Neuron (in vitro differentiated cells): ENCODE measurements around the gene ANKRD13A.

Source experiments
- H2AFZ ChIP-seq: one replicate; pipeline ENCODE4 v1.6.1; 2013; ENCODE audit warnings: low read depth, mild to moderate bottlenecking, inconsistent platforms, low read length, moderate library complexity
- H3K27me3 ChIP-seq: one replicate; pipeline ENCODE4 v1.6.1; 2013; ENCODE audit warnings: low read length; ENCODE audit not compliant: insufficient read depth
- H3K36me3 ChIP-seq: one replicate; pipeline ENCODE4 v1.6.1; 2013; ENCODE audit warnings: low read length; ENCODE audit not compliant: insufficient read depth
- H3K4me1 ChIP-seq: one replicate; pipeline ENCODE4 v1.6.1; 2013; ENCODE audit warnings: low read length; ENCODE audit not compliant: insufficient read depth
- H3K4me3 ChIP-seq: 2 replicates; pipeline ENCODE4 v1.5.1; 2013; ENCODE audit warnings: mild to moderate bottlenecking, low read length, moderate library complexity
- H3K9me3 ChIP-seq: one replicate; pipeline ENCODE4 v1.6.1; 2013; ENCODE audit warnings: low read length

Gene ANKRD13A

GRCh38 chr12:109989380-109989779 is 9.8 kb upstream of the ANKRD13A start:
- H3K36me3 ChIP-seq: peaks cover 38% of the 10 kb centered on the region
- no peak overlapping the region for H3K4me3 ChIP-seq
- H3K27me3 ChIP-seq: no peaks in the 10 kb centered on the region
- no peaks in the 10 kb centered on the region for H3K9me3 ChIP-seq
- peaks cover 3% of the 10 kb centered on the region for H3K4me1 ChIP-seq
- no peak overlapping the region for H2AFZ ChIP-seq

- Histone ChIP-seq H3K36me3 (peaks cover 30% of the 10 kb centered on the region), H3K9me3 (no peaks in the 10 kb centered on the region), H3K4me1 (peaks cover 15% of the 10 kb centered on the region), H3K27me3 (no peaks in the 10 kb centered on the region), H3K4me3 (no peak overlapping the region), H2AFZ (no peak overlapping the region)
Observed at GRCh38 chr12:109991586-109991985, 7.6 kb upstream of the ANKRD13A start.

- Histone ChIP-seq H3K9me3 (no peaks in the 10 kb centered on the region), H3K36me3 (peaks cover 24% of the 10 kb centered on the region), H3K4me1 (peaks cover 15% of the 10 kb centered on the region), H2AFZ (no peak overlapping the region), H3K4me3 (no peak overlapping the region), H3K27me3 (no peaks in the 10 kb centered on the region)
Observed at GRCh38 chr12:109993091-109993490, 6.1 kb upstream of the ANKRD13A start.

- peaks cover 11% of the 10 kb centered on the region for H3K36me3 ChIP-seq
- peak overlapping the region; percentile 82 for H3K4me3 ChIP-seq
- peaks cover 15% of the 10 kb centered on the region for H3K4me1 ChIP-seq
- H3K27me3 ChIP-seq: no peaks in the 10 kb centered on the region
- no peak overlapping the region for H2AFZ ChIP-seq
- H3K9me3 ChIP-seq: no peaks in the 10 kb centered on the region
Observed at GRCh38 chr12:109994401-109995175, 4.6 kb upstream of the ANKRD13A start.

- Histone ChIP-seq H3K27me3 (no peaks in the 10 kb centered on the region), H3K4me3 (peak overlapping the region; percentile 82), H3K4me1 (peaks cover 21% of the 10 kb centered on the region), H3K9me3 (no peaks in the 10 kb centered on the region), H3K36me3 (peaks cover 8% of the 10 kb centered on the region), H2AFZ (no peak overlapping the region)
Observed at GRCh38 chr12:109995361-109995685, 3.9 kb upstream of the ANKRD13A start.

- H3K9me3 ChIP-seq: no peaks in the 10 kb centered on the region
- peak within 1 kb of the TSS; percentile 73 for H2AFZ ChIP-seq
- peaks cover 22% of the 10 kb centered on the region for H3K4me1 ChIP-seq
- H3K4me3 ChIP-seq: peak within 1 kb of the TSS; percentile 82
- H3K36me3 ChIP-seq: peaks cover 5% of the 10 kb centered on the region
- no peaks in the 10 kb centered on the region for H3K27me3 ChIP-seq
Observed at GRCh38 chr12:109995686-109996482, 3.3 kb upstream of the ANKRD13A start, which contains the start of gene GIT2. TSS of gene GIT2 (minus strand) at chr12:109996368. CDS start at chr12:109996224, 144 bp downstream.

GRCh38 chr12:109996483-109996853 is 2.8 kb upstream of the ANKRD13A start:
- Histone ChIP-seq H3K27me3 (no peaks in the 10 kb centered on the region), H3K36me3 (peaks cover 4% of the 10 kb centered on the region), H2AFZ (peak overlapping the region; percentile 73), H3K4me3 (peak overlapping the region; percentile 82), H3K4me1 (peaks cover 22% of the 10 kb centered on the region), H3K9me3 (no peaks in the 10 kb centered on the region)

- no peaks in the 10 kb centered on the region for H3K9me3 ChIP-seq
- peaks cover 22% of the 10 kb centered on the region for H3K4me1 ChIP-seq
- H3K4me3 ChIP-seq: no peak overlapping the region
- no peak overlapping the region for H2AFZ ChIP-seq
- no peaks in the 10 kb centered on the region for H3K27me3 ChIP-seq
- no peaks in the 10 kb centered on the region for H3K36me3 ChIP-seq
Observed at GRCh38 chr12:109997393-109997792, 1.8 kb upstream of the ANKRD13A start.

GRCh38 chr12:109998241-109998903 is 858 bp upstream of the ANKRD13A start:
- Histone ChIP-seq H3K4me1 (peaks cover 22% of the 10 kb centered on the region), H2AFZ (peak overlapping the region; percentile 69), H3K36me3 (no peaks in the 10 kb centered on the region), H3K27me3 (no peaks in the 10 kb centered on the region), H3K9me3 (no peaks in the 10 kb centered on the region), H3K4me3 (peak overlapping the region; percentile 82)

GRCh38 chr12:109999649-109999971 is 380 bp downstream of the ANKRD13A start:
- peaks cover 17% of the 10 kb centered on the region for H3K4me1 ChIP-seq
- no peaks in the 10 kb centered on the region for H3K36me3 ChIP-seq
- peak overlapping the region; percentile 82 for H3K4me3 ChIP-seq
- peak overlapping the region; percentile 69 for H2AFZ ChIP-seq
- H3K27me3 ChIP-seq: no peaks in the 10 kb centered on the region
- H3K9me3 ChIP-seq: no peaks in the 10 kb centered on the region

GRCh38 chr12:109999983-110000505 is 814 bp downstream of the ANKRD13A start:
- peak overlapping the region; percentile 69 for H2AFZ ChIP-seq
- no peaks in the 10 kb centered on the region for H3K9me3 ChIP-seq
- peaks cover 13% of the 10 kb centered on the region for H3K4me1 ChIP-seq
- H3K27me3 ChIP-seq: no peaks in the 10 kb centered on the region
- H3K36me3 ChIP-seq: peaks cover under 1% of the 10 kb centered on the region
- H3K4me3 ChIP-seq: peak overlapping the region; percentile 82

GRCh38 chr12:110001596-110001995 is 2.4 kb downstream of the ANKRD13A start:
- H3K9me3 ChIP-seq: no peaks in the 10 kb centered on the region

More at GRCh38 chr12:110001596-110001995, 2.4 kb downstream of the ANKRD13A start:
- peaks cover 8% of the 10 kb centered on the region for H3K4me1 ChIP-seq
- no peak overlapping the region for H2AFZ ChIP-seq
- H3K4me3 ChIP-seq: no peak overlapping the region
- H3K27me3 ChIP-seq: no peaks in the 10 kb centered on the region
- peaks cover 2% of the 10 kb centered on the region for H3K36me3 ChIP-seq
